Measurements from ENCODE around the gene BIN1.
A peak's percentile ranks its signal among the peaks of the same experiment; 100 is the strongest.

The BIN1 gene

DNA sequence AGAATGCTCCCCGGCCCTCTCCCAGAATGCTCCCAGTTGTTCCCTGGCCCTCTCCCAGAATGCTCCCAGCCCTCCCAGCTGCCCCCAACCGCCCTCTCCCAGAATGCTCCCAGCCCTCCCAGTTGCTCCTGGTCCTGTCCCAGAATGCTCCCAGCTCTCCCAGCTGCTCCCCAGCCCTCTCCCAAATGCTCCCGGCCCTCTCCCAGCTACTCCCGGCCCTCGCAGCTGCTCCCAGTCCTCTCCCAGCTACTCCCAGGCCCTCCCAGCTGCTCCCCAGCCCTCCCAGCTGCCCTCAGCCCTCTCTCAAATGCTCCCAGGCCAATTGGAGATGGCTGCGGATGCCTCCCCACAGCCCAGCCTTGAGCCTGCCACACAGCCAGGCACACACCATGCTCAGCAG, 31.1 kb downstream of the BIN1 start:
- DNase-seq (ENCODE audit: low read depth) = no peak

DNA sequence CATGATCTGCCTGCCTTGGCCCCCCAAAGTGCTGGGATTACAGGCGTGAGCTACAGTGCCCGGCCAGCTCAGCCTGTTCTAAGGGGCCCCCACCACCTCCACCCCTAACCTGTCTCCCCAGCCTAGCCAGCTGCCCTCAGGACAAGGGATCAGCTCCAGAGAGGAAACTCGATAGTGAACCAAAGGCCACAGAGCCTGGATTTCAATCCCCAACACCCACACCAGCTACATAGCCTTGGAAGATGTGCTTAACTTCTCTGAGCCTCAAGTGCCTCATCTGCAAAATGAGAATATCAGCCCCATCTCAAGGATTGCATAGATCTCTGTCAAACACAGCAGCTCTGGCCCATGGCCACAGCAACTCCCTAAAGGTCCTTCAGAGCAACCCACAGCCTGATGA, 32.0 kb downstream of the BIN1 start:
- no peak for DNase-seq (ENCODE audit: low read depth)

DNA sequence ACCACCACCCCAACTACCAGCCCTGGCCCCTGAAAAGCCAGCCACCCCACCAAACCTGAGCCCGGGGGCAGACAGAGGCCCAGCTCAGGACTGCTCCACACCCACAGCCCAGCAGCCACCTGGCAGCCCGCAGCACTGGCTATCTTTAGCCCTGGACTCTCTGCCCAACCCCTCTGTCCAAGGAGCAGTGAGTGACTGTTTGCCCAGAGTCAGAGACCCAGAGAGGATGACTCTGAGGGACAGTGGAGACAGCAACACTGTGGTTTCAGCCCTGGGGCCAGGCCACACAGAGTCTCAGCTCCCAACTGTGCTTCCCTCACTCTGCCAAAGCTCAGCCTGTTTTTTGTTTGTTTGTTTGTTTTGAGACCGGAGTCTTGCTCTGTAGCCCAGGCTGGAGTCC, 32.6 kb downstream of the BIN1 start:
- no peak for DNase-seq (ENCODE audit: low read depth)

DNA sequence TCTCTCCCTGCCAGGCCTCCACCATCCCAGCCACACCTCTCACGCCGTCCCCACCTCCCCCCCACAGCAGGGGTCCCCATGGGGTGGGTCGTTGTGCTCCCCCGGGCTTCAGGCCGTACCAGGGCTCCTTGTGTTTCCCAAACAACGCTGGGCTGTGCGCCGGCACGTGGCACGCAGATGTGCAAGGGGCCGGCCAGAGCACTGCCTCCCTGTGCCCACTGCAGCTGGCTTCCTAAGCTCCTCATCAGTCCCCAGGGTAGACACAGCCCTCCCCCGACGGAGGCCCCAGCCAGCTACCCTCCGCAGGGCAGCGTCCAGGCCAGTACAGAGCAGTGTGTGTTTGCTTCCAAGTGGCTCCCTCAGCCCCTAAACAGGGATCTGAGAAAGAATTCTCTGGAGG, 34.0 kb downstream of the BIN1 start:
- DNase-seq (ENCODE audit: low read depth) = no peak

DNA sequence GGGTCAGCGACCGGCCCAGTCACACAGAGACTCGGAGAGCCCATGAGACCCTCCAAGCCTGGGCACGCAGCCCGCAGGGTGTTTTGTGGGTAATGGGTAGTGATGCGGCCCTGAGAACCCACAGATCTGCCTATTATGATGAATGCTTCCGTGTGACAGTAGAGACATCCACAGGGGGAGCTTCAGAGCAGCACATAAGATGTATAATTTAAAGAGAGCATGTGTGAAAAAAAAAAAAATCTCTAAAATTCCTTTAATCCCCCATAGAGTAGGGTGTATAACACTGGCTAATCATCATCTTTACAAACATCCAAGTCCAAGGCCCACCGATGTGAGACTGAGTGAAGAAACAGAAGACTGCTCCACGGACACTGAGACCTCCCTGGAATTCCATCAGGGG, 34.6 kb downstream of the BIN1 start:
- no peak for DNase-seq (ENCODE audit: low read depth)

DNA sequence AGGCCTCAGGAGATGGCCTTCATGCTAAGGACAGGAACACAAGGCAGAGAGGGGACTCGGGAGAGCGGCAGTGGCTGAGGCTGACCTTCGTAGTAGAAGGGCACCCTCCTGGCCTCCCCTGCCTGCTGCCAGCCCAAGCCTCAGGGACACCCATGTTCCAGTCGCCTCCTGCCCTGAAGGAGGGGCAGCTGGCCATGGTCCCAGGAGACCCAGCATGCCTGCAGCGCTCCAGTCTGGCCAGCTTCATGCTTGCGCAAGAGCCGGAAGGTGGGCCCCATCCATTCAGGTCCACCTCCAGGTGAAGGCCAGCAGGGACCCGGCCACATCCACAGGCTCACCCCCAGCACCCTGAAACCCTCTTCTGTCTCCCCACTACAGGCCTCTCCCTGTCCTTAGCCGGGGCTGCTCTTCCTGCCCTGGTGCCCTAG, 35.0 kb downstream of the BIN1 start:
- no peak for DNase-seq (ENCODE audit: low read depth)

DNA sequence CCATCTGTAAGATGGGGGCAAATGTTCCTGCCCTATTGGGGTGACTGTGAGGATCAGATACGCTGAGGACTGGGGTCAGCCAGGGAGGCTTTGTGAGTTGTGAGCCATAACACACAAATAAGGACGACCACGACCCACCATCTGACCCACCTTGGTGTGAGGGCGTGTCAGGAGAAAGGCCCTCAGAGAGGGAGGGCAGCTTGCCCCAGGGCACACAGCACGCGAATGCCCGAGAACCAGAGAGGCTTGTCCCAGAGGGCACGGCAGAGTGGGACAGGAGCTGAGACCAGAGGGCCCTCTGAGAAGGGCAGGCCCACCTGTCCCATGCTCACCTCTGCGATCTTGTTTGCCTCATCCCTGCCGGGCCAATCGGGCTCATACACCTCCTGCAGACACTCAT, 36.7 kb downstream of the BIN1 start:
- DNase-seq (ENCODE audit: low read depth) = no peak

DNA sequence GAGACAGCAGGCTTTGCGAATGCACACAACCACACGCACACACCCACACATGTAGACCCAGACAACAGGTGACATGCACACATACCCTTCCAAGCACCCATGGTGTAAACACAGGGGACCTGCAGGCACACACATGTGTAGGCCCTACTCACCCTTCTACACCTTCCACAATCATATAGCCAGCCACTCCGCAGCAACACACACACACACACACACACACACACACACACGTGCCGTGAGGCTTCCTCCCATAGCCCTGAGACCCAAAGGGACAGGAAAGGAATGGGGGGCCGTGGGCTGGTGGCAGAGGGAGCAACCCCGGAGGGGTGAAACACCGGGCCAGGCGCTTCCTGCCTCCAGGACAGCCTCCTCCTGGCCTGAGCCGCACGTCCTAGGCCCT, 37.4 kb downstream of the BIN1 start:
- DNase-seq (ENCODE audit: low read depth) = no peak

DNA sequence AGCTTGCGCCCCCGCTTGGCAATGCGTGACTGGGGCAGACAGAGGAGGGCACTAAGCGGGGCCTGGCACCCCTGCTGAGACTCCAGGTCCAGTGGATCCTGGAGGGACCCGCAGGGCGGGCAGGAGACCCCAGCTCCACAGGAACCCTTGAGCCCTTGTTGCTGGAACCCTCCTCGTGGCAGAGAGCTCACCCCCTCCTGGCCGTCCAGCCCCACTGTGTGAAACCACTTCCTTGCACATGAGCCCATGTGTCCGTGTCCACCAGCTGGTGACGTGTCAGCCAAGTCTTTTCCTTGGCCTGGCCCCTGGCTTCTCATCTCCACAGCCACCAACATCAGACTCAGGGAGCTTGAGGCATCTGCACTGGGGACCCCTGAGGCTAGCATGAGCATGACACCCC, 38.0 kb downstream of the BIN1 start:
- no peak for DNase-seq (ENCODE audit: low read depth)

DNA sequence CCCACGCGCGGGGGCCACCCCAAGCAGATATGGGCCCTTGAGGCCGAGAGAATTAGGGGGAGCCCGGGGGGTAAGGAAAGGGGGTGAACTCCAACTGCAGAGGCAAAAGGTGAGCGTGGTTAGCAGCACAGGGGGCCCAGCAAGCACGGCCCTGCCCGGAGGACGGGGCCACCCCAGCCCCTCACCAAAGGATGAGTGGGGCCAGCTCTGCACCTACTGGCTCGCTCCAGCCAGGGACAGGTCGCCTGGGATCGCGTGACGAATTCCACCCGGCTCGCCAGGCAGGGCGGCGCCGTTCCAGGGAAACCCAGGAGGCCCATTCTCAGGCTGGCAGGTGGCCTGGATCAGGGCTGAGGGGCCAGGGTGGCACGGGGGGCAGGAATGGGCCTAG, 38.6 kb downstream of the BIN1 start:
- no peak for DNase-seq (ENCODE audit: low read depth)

DNA sequence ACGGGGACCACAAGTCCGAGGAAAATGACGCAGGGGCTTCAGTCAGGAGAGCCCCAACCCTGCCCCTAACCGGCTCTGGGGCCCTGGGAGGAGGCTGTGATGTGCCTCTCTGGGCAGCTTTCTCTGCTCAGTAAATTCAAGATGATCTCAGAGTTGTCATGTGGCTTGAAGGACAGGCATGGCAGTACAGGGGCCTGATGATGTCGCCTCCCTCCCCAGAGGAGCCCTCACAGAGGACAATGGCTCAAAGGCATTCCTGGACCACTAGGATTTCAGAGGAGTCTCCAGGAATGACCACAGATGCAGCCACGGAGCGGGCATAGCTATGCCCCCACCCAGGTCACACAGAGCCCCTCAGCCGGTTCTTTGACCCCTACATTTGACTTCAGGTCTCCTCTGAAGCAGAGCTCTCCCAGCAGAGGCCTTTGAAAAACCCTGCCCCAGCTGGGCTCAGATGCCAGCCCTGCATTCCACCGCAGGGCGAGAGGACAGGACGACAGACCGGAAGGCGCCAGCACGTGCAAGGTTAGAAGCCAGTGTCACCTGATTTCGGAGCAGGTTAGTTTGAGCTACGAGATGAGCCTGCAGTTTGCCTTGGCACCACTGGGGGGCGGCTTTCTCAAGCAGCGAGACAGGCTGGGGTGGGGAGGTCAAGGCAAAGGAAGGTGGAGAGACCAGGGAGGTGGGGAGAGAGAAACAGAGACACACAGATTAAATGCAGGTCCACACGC, 39.2 kb downstream of the BIN1 start:
- DNase-seq (ENCODE audit: low read depth) = peak; percentile 55

DNA sequence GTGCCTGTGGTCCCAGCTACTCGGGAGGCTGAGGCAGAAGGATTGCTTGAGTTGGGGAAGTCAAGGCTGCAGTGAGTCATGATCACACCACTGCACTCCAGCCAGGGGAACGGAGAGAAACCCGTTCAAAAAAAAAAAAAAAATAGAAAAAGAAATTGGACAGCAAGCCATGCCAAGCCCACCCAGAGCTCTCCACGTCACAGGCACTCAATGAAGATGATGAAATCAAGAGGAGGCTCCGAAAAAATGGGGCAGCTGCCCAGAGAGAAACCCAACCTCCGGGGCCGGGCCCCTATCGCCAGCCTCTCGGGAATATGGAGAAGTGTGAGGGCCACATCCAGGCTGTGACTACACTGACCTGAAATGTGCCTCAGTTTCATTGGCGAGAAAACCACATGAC, 40.0 kb downstream of the BIN1 start:
- DNase-seq (ENCODE audit: low read depth) = no peak

DNA sequence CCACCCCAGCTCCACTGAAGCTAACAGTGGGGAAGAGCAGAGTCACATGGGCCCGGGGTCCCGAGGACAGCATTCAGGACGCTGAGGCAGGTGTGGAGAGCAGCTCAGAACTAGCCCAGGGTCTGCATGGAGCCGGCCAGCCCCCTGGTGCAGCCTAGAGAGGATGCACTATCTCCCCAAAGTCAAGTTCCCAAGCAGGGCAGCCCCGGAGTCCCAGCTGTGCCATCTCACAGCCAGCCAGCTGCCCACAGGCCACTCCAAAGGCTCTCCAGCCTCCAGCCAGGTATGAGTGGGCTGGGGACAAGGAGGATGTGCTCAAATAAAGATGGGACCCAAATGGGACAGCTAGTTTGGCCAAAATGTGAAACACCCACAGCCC, 41.0 kb downstream of the BIN1 start:
- no peak for DNase-seq (ENCODE audit: low read depth)

DNA sequence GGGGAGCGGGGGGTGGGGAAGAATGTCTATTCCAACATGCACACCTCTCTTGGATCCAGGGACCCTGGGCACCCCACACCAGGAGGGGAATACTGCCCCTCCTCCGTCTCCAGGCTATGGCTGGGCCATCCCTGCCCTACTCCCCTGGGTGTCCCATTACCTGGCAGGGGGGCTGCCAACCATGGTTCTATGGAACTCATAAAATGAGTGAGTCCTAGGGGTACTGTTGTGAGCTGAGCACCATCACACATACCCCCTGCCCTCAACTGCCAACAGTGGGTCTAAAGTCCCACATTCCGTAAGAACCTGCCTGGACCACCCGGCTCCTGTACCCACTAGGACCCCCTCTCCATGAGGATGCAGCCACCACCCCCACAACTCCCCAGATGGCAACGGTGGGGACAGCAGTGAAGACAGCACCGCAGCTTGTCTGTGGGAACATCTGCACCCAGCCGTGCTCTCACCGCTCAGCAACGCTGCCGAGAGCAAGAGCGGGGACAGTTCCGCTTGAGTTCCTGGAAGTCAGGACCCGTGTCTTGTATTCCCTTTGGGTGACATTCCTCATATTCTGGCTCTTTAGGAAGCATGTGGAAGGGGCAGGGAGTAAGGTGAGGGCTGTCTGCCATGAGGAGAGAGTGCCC, 41.5 kb downstream of the BIN1 start:
- DNase-seq (ENCODE audit: low read depth) = no peak

DNA sequence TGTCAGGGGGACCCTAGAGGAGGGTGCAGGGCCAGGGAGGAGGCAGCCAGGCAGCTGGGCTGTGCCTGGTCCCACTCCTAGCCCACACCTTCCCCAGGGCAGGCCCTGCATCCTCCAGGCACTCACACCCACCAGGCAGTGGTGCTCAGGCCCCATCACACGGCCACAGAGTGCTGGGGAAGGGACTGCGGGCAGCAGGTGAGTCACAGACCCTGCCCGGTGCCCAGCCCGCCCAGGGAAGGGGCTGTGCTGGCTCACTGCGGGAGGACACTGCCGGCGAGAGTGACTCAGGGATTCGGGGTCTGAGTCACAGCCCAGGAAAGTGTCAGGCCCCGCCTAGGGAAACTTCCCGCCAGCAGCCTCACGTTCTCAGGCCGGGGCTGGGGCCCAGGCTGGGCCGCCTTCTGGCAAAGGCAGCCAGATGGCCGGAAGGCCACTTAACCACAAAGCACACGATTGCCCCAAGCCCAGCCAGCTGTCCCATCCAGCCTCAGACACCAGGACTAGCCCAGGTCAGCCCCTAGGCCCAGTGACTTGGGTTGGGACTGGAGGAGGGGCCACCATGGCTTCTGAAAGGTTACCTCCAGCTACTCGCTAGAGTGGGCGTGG, 42.2 kb downstream of the BIN1 start:
- DNase-seq (ENCODE audit: low read depth) = peak; percentile 52

DNA sequence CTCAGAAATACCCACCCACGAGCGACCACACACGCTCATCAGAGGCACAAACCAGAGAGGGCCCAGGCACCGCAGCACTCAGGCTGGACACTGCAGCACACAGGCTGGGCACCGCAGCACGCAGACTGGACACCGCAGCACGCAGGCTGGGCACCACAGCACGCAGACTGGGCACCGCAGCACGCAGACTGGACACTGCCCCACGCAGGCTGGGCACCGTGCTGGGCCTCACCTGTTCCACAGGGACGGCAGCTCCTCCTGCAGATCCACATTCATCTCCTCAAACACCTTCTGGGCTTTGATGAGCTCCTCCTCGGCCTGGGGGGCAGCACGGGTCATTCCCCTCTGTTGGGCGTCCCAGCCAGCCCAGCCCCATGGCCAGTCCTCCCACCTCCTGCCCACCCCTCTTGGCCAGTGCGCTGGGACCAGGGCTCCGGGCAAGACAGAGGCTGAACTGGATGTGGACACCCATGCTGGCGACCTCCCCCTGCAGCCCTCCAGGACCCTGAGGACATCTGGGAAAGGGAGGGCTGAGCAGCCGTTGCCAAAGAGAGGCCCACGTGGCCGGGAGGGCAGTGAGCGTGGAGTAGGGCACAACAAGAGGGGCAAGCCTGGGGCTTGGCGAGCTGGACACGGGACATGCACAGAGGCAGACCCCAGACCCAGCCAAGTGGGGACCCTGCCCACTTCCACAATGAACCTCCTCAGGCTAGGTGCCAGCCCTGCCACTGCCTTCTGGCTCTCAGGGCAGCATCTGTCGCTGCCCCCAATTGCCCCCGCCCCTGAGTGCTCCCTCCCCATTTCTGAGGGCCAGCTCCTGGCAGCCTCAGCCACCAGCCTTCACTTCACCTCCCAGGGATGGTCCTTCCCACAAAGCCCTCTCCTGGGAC, 43.0 kb downstream of the BIN1 start:
- no peak for DNase-seq (ENCODE audit: low read depth)

DNA sequence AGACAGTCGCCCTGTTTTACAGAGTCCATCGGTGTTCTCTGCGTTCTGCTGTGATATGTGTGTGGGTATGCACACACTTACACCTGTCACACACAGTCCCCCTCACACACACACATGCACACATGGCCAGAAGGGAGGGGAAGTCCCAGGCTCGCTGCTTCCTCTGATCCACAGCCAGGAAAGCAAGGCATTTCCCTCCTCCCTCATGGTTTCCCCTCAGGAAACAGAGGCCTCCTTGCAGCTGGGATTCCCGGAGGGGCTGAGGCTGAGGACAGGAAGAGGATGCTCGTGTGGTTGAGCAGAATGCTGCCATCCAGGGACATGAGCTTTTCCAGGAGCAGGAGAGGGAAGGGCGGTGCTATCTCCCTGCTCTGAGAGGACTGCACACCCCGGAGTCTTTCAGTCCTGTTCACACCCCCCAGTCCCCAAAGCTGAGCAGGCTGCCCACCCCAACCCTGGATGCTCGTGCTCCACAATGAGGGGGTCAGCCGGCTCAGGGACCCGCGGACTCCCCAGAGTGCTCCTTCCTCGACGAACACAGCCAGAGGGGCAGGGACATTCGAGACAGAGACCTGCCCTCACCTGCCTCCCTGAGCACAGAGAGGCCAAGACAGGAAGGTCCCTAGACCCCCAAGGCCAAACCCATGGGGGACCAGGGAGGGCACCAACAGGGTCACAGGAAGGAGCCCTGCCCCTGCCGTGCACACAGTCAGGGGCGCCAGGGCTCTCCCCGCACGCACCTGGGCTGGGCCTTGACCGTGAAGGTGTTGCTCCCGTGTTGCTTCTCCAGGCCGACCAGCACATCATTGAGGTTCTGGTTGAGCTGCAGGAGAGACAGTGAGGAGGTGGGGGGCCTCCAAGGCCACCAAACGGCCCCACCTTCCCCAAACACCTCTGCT, 45.3 kb downstream of the BIN1 start:
- no peak for DNase-seq (ENCODE audit: low read depth)

DNA sequence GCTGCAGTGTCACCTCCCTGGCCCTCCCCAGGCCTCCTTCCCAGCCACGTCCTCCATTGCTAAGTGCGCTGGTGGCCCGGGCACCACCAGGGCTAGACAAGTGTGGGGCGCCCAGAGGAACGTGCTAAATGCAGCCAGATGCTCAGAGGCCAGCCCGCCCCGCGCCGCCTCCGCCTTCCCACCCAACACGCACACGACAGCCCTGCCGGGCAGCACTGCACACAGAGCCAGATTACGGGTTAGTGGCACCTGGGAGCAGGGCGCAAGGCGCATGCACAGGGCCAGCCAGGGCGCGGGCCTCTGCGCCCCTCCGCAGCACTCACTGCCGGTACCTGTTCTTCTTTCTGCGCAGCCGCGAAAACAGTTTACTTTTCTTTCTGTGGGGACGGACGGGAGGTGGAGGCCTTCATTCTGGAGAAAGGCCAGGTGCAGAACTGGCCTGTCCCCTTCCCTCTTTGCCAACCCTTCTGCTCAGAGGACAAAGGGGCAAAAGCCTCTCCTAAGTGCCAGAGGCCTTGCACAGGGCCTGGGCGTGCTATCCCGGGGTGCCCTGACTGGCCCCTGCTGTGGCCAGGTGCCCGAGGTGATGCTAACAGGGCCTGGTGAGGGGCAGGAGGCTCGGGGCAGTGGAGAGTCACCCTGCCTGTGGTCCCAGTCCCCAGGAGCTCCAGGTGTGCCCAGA, 46.5 kb downstream of the BIN1 start:
- no peak for DNase-seq (ENCODE audit: low read depth)

DNA sequence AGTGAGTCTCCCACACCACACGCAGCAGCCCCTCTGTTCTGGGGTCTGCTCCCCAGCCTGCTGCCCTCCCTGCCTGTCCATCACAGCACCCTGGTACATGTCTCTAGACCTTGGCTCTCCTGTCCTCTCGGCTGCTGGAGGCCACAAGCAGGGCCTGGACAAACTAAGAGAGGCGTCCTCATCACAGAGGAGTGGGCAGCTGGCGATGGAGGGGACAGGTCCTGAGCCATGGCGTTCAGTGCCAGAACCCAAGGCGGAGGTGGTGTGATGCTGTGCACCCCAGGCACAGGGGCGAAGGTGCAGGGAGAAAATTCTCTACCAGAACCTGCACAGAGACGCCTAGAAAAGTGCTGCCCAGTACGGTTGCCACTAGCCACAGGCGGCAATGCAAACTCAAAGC, 47.4 kb downstream of the BIN1 start:
- DNase-seq (ENCODE audit: low read depth) = no peak

DNA sequence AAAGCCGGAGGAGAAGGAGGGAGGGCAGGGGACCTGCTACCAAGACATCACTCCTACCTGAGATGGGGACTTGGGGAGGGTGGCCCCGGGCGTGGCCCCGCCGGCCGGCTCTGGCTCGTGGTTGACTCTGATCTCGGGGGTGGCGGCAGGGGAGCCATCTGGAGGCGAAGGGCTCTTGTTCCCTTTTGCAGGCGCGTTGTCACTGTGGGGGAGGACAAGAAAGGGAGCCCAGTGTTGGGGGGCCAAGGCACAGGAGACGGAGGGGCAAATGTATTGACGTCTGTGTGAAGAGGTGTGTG, 48.1 kb downstream of the BIN1 start:
- no peak for DNase-seq (ENCODE audit: low read depth)

DNA sequence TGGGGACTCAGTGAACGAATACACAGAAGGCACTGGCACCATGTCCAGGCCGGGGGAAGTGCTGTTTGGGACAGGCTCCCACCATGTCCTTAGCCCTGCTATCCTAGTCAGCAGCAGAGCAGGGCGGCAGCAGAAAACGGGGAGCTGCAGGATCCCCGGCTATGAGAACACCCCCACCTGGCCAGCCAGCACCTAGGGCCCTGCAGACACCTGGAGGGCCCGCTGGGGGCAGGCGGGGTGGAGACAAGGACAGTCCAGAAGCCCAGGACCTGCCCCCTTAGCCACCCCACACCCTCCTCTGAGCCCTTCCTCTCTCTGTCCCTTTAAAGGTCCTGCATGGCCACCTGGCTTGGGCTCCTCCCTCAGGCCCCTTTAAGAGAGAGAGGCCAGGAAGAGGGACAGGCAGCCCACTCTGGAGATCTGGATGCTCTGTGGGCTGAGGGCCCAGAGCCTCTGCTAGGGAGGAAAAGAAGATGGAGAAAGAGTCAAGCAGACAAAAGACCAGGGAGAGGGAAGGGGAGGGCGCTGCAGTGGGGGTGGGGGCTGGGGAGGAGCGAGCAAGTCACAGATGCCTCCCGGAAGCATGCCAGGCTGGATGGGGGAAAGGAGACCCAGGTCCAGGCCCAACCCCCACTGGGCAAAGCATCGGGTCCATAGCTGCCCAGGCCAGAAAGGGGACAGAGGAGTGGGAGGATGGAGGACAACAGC, 48.6 kb downstream of the BIN1 start:
- no peak for DNase-seq (ENCODE audit: low read depth)
